ENCODE results near the gene FAM20A. TPM values are rescaled to one million over a fixed set of nuclear protein-coding genes. Genes with fewer than 3 reads are reported as not detected.
A peak's percentile ranks its signal among the peaks of the same experiment; 100 is the strongest.

Gene FAM20A
- polyA plus RNA-seq, 3 donors = 0.91 to 1.6 TPM; not detected in 1

- Histone ChIP-seq H3K27me3 (ENCODE audit: control insufficient read depth in 2 of 2, insufficient read depth in 2 of 2, low read length in 2 of 2) (no peaks in the 10 kb centered on the region), H3K79me2 (ENCODE audit: insufficient read depth, low read length) (no peaks in the 10 kb centered on the region), H3K9ac (ENCODE audit: insufficient read depth, low read length, poor library complexity, severe bottlenecking) (no peak overlapping the region), H3K4me3 (replicated peaks in 1 of 3; ENCODE audit: low read depth in 2 of 3, low read length in 3 of 3) (no peak overlapping the region), H3K4me2 (replicated peaks; ENCODE audit: extremely low read depth, low read length, poor library complexity, severe bottlenecking) (no peak overlapping the region), H3K27ac (ENCODE audit: low read depth in 1 of 2, low read length in 2 of 2) (no peak overlapping the region), H3K36me3 (replicated peaks in 1 of 2; ENCODE audit: control insufficient read depth in 1 of 2, insufficient read depth in 2 of 2, low read length in 2 of 2) (no peaks in the 10 kb centered on the region), H3K4me1 (ENCODE audit: control insufficient read depth in 1 of 2, insufficient read depth in 2 of 2, low read length in 2 of 2) (peaks cover 17 to 22% of the 10 kb centered on the region in 2 donors), H2AFZ (ENCODE audit: insufficient read depth, low read depth, low read length, poor library complexity, severe bottlenecking) (no peak overlapping the region), H4K20me1 (ENCODE audit: insufficient read depth, low read length) (no peaks in the 10 kb centered on the region), H3K9me3 (replicated peaks in 1 of 2; ENCODE audit: control insufficient read depth in 1 of 2, insufficient read depth in 1 of 2, low read length in 2 of 2) (no peaks in the 10 kb centered on the region)
- intact Hi-C loops (cut with micrococcal nuclease) = no loop called here
- H3K4me1 Mint-ChIP-seq = peaks cover 31% of the 10 kb centered on the region
- H3K27me3 Mint-ChIP-seq (ENCODE audit: low read depth in 3 of 3) = peaks cover 9 to 15% (median 10%) of the 10 kb centered on the region in 3 donors
- WGBS (ENCODE audit: insufficient coverage) = 100% methylated on average over 5 of the region's 9 CpGs
- H3K4me3 Mint-ChIP-seq = peak overlapping the region in 1 of 2 donors; percentile 22
- TF ChIP-seq CTCF (IDR thresholded peaks at IDR 0.05) = no peak
- DNase-seq = no peak
- H3K27ac Mint-ChIP-seq = peak overlapping the region in 2 of 7 donors; percentile 17 to 39
- peaks cover 3 to 4% of the 10 kb centered on the region in 2 donors for H3K36me3 Mint-ChIP-seq
- H3K9me3 Mint-ChIP-seq = peaks cover 0 to 11% (median 4%) of the 10 kb centered on the region in 7 donors
Observed at GRCh38 chr17:68581863-68582645, 19.1 kb downstream of the FAM20A start.

GRCh38 chr17:68580236-68580770 is 20.9 kb downstream of the FAM20A start:
- H3K36me3 ChIP-seq (replicated peaks in 1 of 2; ENCODE audit: control insufficient read depth in 1 of 2, insufficient read depth in 2 of 2, low read length in 2 of 2) = no peaks in the 10 kb centered on the region
- no peak overlapping the region for H3K9ac ChIP-seq (ENCODE audit: insufficient read depth, low read length, poor library complexity, severe bottlenecking)
- peak overlapping the region; percentile 78 to 92 (median 90) for H3K27ac Mint-ChIP-seq
- TF ChIP-seq CTCF (IDR thresholded peaks at IDR 0.05) = no peak
- no peaks in the 10 kb centered on the region for H3K27me3 ChIP-seq (ENCODE audit: control insufficient read depth in 2 of 2, insufficient read depth in 2 of 2, low read length in 2 of 2)
- peak overlapping the region in 1 of 2 donors; percentile 74 for H3K4me3 Mint-ChIP-seq
- H3K9me3 Mint-ChIP-seq = peaks cover 0 to 13% (median 4%) of the 10 kb centered on the region in 7 donors
- H3K27me3 Mint-ChIP-seq (ENCODE audit: low read depth in 3 of 3) = peaks cover 8 to 13% (median 9%) of the 10 kb centered on the region in 3 donors
- H2AFZ ChIP-seq (ENCODE audit: insufficient read depth, low read depth, low read length, poor library complexity, severe bottlenecking) = peak overlapping the region; percentile 48
- peak overlapping the region; percentile 46 to 63 for H3K27ac ChIP-seq (ENCODE audit: low read depth in 1 of 2, low read length in 2 of 2)
- H3K4me2 ChIP-seq (replicated peaks; ENCODE audit: extremely low read depth, low read length, poor library complexity, severe bottlenecking) = peak overlapping the region; percentile 44
- peaks cover 17 to 22% of the 10 kb centered on the region in 2 donors for H3K4me1 ChIP-seq (ENCODE audit: control insufficient read depth in 1 of 2, insufficient read depth in 2 of 2, low read length in 2 of 2)
- intact Hi-C loops (cut with micrococcal nuclease) = no loop called here
- H3K9me3 ChIP-seq (replicated peaks in 1 of 2; ENCODE audit: control insufficient read depth in 1 of 2, insufficient read depth in 1 of 2, low read length in 2 of 2) = no peaks in the 10 kb centered on the region
- H4K20me1 ChIP-seq (ENCODE audit: insufficient read depth, low read length) = no peaks in the 10 kb centered on the region
- H3K36me3 Mint-ChIP-seq = peaks cover 3 to 4% of the 10 kb centered on the region in 2 donors
- 10% methylated on average over 5 of the region's 6 CpGs for WGBS (ENCODE audit: insufficient coverage)
- DNase-seq = peak; percentile 31 to 59 (median 59)
- H3K4me3 ChIP-seq (replicated peaks in 1 of 3; ENCODE audit: low read depth in 2 of 3, low read length in 3 of 3) = peak overlapping the region in 1 of 3 experiments; percentile 38
- no peaks in the 10 kb centered on the region for H3K79me2 ChIP-seq (ENCODE audit: insufficient read depth, low read length)
- H3K4me1 Mint-ChIP-seq = peaks cover 31% of the 10 kb centered on the region

All from CD14-positive monocyte (primary cell).